C4-2B (cell line): ENCODE results near the gene PKN2.

Experiments used
- ZFX ChIP-seq: fragments of 450-650 bp; IDR thresholded peaks from 2 replicates; pipeline ENCODE4 v1.6.1; 2017
- TF ChIP-seq, protein P1 (sequence below): fragments of 450-650 bp; conservative IDR thresholded peaks from 2 replicates; pipeline ENCODE4 v1.5.1; 2017; ENCODE audit warnings: mild to moderate bottlenecking

DNA sequence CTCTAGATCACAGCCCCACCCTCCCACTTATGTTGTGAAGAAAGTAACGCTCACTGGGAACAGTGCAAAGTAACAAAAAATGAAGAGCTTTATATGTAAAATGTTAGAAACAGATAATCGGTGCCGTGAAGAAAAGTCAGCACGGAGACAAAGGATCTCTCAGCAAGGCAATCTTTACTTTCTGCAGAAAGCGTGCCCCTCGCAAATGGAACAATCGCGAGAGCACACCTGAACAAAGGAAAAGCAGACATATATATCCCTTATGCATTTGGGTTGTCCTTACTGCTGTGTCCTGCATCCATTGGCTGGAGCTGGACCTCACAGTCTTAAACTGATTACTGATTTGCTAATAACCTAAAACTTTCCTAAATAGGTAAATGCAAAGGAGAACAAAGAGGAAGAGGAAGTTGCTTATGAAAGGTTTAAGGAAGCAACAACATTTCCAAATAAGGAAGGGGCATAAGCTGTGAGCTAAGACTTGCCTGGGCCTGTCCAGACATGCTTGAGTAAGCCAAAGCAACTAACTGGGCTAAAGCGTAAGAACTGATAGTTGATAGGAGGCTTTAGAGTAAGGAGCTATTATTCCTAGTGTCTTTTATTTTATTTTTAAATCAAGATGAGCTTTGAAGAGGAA is 117.6 kb downstream of the PKN2 start:
- TF ChIP-seq, protein P1, sequence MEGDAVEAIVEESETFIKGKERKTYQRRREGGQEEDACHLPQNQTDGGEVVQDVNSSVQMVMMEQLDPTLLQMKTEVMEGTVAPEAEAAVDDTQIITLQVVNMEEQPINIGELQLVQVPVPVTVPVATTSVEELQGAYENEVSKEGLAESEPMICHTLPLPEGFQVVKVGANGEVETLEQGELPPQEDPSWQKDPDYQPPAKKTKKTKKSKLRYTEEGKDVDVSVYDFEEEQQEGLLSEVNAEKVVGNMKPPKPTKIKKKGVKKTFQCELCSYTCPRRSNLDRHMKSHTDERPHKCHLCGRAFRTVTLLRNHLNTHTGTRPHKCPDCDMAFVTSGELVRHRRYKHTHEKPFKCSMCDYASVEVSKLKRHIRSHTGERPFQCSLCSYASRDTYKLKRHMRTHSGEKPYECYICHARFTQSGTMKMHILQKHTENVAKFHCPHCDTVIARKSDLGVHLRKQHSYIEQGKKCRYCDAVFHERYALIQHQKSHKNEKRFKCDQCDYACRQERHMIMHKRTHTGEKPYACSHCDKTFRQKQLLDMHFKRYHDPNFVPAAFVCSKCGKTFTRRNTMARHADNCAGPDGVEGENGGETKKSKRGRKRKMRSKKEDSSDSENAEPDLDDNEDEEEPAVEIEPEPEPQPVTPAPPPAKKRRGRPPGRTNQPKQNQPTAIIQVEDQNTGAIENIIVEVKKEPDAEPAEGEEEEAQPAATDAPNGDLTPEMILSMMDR: no peak
- no peak for TF ChIP-seq ZFX
